A673 (cell line): ENCODE measurements around the gene NR2F2. TPM values are rescaled to one million over a fixed set of nuclear protein-coding genes. Genes with fewer than 3 reads are reported as not detected.

ENCODE experiments used
- BruUV-seq: library from RNA; stranded (reverse); fragments of 400-500 nt; replicated peaks from 2 replicates; lab custom pipeline; 2021; lab: Mats Ljungman, UMichigan
- CTCF ChIA-PET: fragments of 300-600 bp; sonication (Branson Sonifier 250); formaldehyde crosslinking; loops from one replicate; lab custom pipeline; 2022; ENCODE audit warnings: antibody characterized with exemption; lab: Charles Lee
- POLR2A ChIA-PET: fragments of 300-600 bp; sonication (Branson Sonifier 250); formaldehyde crosslinking; loops from one replicate; lab custom pipeline; 2022; ENCODE audit warnings: antibody characterized with exemption; ENCODE audit not compliant: low non-redundant PET; lab: Charles Lee
- DNase-seq: peaks from one replicate; pipeline ENCODE4 v3.0.0-alpha.2; 2015; ENCODE audit warnings: low spot score
- H3K27ac ChIP-seq: fragments of 200-600 bp; sonication (generic); 2 replicates; pipeline ENCODE4 v1.5.1; 2016; ENCODE audit warnings: mixed run types, low read depth, mild to moderate bottlenecking, mixed read lengths, antibody characterized with exemption, low read length; ENCODE audit not compliant: poor library complexity, severe bottlenecking
- H3K27me3 ChIP-seq: fragments of 200-600 bp; sonication (generic); replicated peaks from 2 replicates; pipeline ENCODE4 v1.6.1; 2017; ENCODE audit warnings: mixed run types, low read depth, mild to moderate bottlenecking, mixed read lengths, antibody characterized with exemption, low read length; ENCODE audit not compliant: insufficient read depth, poor library complexity
- H3K36me3 ChIP-seq: fragments of 200-600 bp; sonication (generic); 2 replicates; pipeline ENCODE4 v1.6.1; 2016; ENCODE audit warnings: mixed run types, mild to moderate bottlenecking, mixed read lengths, antibody characterized with exemption, low read length; ENCODE audit not compliant: insufficient read depth, poor library complexity, severe bottlenecking
- H3K4me1 ChIP-seq: fragments of 200-600 bp; sonication (generic); 2 replicates; pipeline ENCODE4 v1.6.1; 2017; ENCODE audit warnings: mixed run types, mild to moderate bottlenecking, mixed read lengths, antibody characterized with exemption, low read length; ENCODE audit not compliant: insufficient read depth, poor library complexity, severe bottlenecking
- H3K4me3 ChIP-seq: fragments of 200-600 bp; sonication (generic); 2 replicates; pipeline ENCODE4 v1.5.1; 2016; ENCODE audit warnings: low read depth, mixed run types, mild to moderate bottlenecking, mixed read lengths, low read length; ENCODE audit not compliant: poor library complexity, severe bottlenecking
- H3K9me3 ChIP-seq: fragments of 200-600 bp; sonication (generic); 2 replicates; pipeline ENCODE4 v1.6.1; 2016; ENCODE audit warnings: mixed run types, low read depth, mild to moderate bottlenecking, mixed read lengths, antibody characterized with exemption, low read length; ENCODE audit not compliant: poor library complexity, severe bottlenecking
- EZH2 ChIP-seq: fragments of 200-600 bp; sonication (generic); IDR thresholded peaks from 2 replicates; pipeline ENCODE4 v1.6.1; 2017; ENCODE audit warnings: borderline replicate concordance, low read depth, mild to moderate bottlenecking, mixed read lengths, antibody characterized with exemption, low read length; ENCODE audit not compliant: poor library complexity, severe bottlenecking
- intact Hi-C: fragments of 100-400 bp; cut with micrococcal nuclease; formaldehyde crosslinking; loops from one replicate; pipeline ENCODE4 v1.10.0; 2022; ENCODE audit not compliant: unreplicated experiment
- total RNA-seq: library from RNA; stranded (reverse); gene quantifications from 2 replicates; pipeline ENCODE4 v1.2.3, GENCODE V29; 2021
- TF ChIP-seq, protein P1 (sequence below): fragments of 300-800, 200-600 bp; sonication (generic); conservative IDR thresholded peaks from 2 replicates; pipeline ENCODE4 v1.5.1; 2017; ENCODE audit warnings: low read depth, mild to moderate bottlenecking, antibody characterized with exemption, low read length, moderate library complexity, mixed read lengths

The NR2F2 gene
- total RNA-seq, 1 experiment from 2014 or later: 106 TPM

- ChIA-PET POLR2A (no interaction called here), CTCF (no interaction called here)
- peaks cover 68% of the 10 kb centered on the region for H3K36me3 ChIP-seq
- no peak for TF ChIP-seq EZH2
- TF ChIP-seq, protein P1, sequence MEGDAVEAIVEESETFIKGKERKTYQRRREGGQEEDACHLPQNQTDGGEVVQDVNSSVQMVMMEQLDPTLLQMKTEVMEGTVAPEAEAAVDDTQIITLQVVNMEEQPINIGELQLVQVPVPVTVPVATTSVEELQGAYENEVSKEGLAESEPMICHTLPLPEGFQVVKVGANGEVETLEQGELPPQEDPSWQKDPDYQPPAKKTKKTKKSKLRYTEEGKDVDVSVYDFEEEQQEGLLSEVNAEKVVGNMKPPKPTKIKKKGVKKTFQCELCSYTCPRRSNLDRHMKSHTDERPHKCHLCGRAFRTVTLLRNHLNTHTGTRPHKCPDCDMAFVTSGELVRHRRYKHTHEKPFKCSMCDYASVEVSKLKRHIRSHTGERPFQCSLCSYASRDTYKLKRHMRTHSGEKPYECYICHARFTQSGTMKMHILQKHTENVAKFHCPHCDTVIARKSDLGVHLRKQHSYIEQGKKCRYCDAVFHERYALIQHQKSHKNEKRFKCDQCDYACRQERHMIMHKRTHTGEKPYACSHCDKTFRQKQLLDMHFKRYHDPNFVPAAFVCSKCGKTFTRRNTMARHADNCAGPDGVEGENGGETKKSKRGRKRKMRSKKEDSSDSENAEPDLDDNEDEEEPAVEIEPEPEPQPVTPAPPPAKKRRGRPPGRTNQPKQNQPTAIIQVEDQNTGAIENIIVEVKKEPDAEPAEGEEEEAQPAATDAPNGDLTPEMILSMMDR: no peak
- H3K4me1 ChIP-seq: peaks cover 12% of the 10 kb centered on the region
- H3K27ac ChIP-seq: peak overlapping the region; percentile 97
- H3K4me3 ChIP-seq: peak overlapping the region; percentile 77
- no peaks in the 10 kb centered on the region for H3K27me3 ChIP-seq
- H3K9me3 ChIP-seq: no peaks in the 10 kb centered on the region
- DNase-seq: peak; percentile 19
- intact Hi-C loops: loop anchor here (5.0 to 10.0 kb wide), 2 partner anchors 733 to 1659 kb away; no protein-coding TSS in a partner anchor
- no TSS peak for BruUV-seq
Measured at GRCh38 chr15:96334017-96334704, 3.7 kb downstream of the NR2F2 start.

DNA sequence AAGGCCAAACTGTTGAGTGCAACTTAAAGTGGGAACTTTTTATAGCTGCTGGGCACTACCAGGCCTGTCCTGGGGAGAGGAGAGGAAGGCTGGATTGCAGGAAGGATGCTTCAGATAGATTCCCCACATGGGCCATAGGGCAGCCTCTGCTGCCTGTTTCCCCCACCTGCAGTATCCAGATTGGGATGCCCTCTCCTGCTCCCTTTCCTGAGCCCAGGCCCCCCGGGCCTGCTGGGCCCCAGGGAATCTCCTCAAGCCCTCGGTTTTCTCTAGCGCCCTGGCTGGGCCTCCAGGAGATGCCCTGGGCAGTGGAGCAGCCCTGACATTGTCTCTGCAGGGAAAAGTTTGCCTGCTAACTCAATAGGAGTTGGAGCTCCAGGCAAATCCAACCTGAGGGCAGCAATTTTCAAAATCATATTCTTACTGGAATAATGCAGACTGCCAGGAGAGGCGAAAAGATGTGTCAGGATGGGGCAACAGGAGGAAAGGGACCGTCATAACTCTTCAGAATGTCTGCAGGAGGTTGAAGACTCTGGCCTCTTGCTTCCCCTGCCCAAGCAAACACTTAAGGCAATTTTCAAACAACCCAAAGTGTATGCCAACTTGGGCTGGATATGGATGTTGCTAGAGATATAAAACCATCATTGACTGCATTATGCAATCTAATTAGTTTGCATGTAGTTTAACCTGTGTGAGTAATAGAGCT, 4.4 kb downstream of the NR2F2 start:
- H3K27ac ChIP-seq: peak overlapping the region; percentile 97
- ChIA-PET POLR2A (no interaction called here), CTCF (interaction anchor here (0.8 kb wide), 1 partner anchor 8 kb away, joined by 5 read pairs; no protein-coding TSS in a partner anchor)
- TF ChIP-seq, protein P1: no peak
- no peak for TF ChIP-seq EZH2
- no TSS peak for BruUV-seq
- H3K4me3 ChIP-seq: peak overlapping the region; percentile 77
- H3K27me3 ChIP-seq: no peaks in the 10 kb centered on the region
- H3K36me3 ChIP-seq: peaks cover 75% of the 10 kb centered on the region
- H3K4me1 ChIP-seq: peaks cover 6% of the 10 kb centered on the region
- DNase-seq: peak; percentile 33
- H3K9me3 ChIP-seq: no peaks in the 10 kb centered on the region
- intact Hi-C loops: loop anchor here (5.0 to 10.0 kb wide), 2 partner anchors 732 to 1660 kb away; no protein-coding TSS in a partner anchor

DNA sequence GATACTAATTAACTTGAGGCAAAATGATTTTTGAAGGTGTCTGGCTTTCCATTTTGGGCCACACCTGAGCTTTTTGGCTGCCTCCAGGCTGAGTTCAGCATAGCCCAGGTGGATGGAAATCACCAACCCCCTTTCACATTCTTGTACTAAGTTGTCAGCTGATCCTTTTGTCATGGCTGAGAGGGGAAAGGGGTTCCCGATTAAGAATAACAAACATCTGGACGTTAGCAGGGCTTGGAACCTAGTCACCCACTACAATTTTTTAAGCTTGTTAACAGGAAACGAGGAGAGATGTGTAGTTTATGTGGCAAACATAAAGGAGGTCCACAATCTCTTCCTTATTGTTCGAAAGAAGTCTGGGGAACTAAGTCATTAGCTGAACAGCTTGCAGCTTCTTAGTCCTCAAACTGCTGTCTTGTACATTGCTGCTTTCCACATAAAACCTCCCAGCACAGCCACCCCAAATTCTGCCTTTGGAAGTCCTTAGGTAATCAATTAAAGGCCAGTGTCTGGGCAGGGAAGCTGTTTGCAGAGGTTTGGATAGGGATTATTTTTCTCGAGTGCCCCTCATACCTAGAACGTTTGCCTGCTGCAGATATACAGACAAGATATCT, 5.0 kb downstream of the NR2F2 start:
- Histone ChIP-seq H3K27me3 (no peaks in the 10 kb centered on the region), H3K4me1 (peaks cover 6% of the 10 kb centered on the region), H3K9me3 (no peaks in the 10 kb centered on the region), H3K4me3 (peak overlapping the region; percentile 77), H3K27ac (peak overlapping the region; percentile 97), H3K36me3 (peaks cover 81% of the 10 kb centered on the region)
- DNase-seq: peak; percentile 39
- ChIA-PET CTCF (interaction anchor here (0.8 kb wide), 1 partner anchor 9 kb away, joined by 5 read pairs; no protein-coding TSS in a partner anchor), POLR2A (no interaction called here)
- TF ChIP-seq, protein P1: no peak
- TF ChIP-seq EZH2: no peak
- BruUV-seq: no TSS peak
- intact Hi-C loops: loop anchor here (10.0 kb wide), 1 partner anchor 1661 kb away; no protein-coding TSS in a partner anchor
